Heart left ventricle (tissue), 16 donors: ENCODE data around the gene SEC24B. TPM values are rescaled to one million over a fixed set of nuclear protein-coding genes. Genes with fewer than 3 reads are reported as not detected.
"Not testable (repeated sequence)": the region's sequence is repeated elsewhere in the genome, so short reads cannot be mapped to it uniquely, and the experiment has no call there.

ENCODE experiments used
- ATAC-seq, 4 donors: fragments of 200-7000 bp; cut with Tn5 transposase; one replicate each; pipeline ENCODE4 v1.9.1; 2020 to 2022; ENCODE audit warnings: moderate library complexity in 4 of 4, mild to moderate bottlenecking in 3 of 4, moderate number of reproducible peaks in 1 of 4
- DNase-seq, 5 donors: peaks; one replicate each; pipeline ENCODE4 v3.0.0-alpha.2; 2020
- H3K27ac ChIP-seq, 12 donors: fragments of 200-600 bp; sonication (generic) in 4 of 12; one replicate each; pipeline versions ENCODE4 v1.5.0 to v1.8.0; 2016 to 2022; ENCODE audit warnings: mild to moderate bottlenecking in 2 of 12
- H3K27me3 ChIP-seq, 9 donors: fragments of 200-600 bp; sonication (generic) in 2 of 9; one replicate each; pipeline versions ENCODE4 v1.5.1 to v1.8.0; 2016 to 2022; ENCODE audit warnings: mild to moderate bottlenecking in 3 of 9
- H3K36me3 ChIP-seq, 9 donors: fragments of 200-600 bp; sonication (generic) in 2 of 9; one replicate each; pipeline versions ENCODE4 v1.5.0 to v1.8.0; 2018 to 2022; ENCODE audit warnings: mild to moderate bottlenecking in 2 of 9
- H3K4me1 ChIP-seq, 12 donors: fragments of 200-600 bp; sonication (generic) in 4 of 12; one replicate each; pipeline versions ENCODE4 v1.5.0 to v1.8.0; 2016 to 2022; ENCODE audit warnings: mild to moderate bottlenecking in 3 of 12
- H3K4me3 ChIP-seq, 12 donors: fragments of 200-600 bp; sonication (generic) in 4 of 12; one replicate each; pipeline versions ENCODE4 v1.5.0 to v1.8.0; 2017 to 2022; ENCODE audit warnings: mild to moderate bottlenecking in 9 of 12, moderate library complexity in 4 of 12
- H3K9me3 ChIP-seq, 12 donors: fragments of 200-600 bp; sonication (generic) in 4 of 12; one replicate each; pipeline versions ENCODE4 v1.5.0 to v1.8.0; 2016 to 2022; ENCODE audit warnings: mild to moderate bottlenecking in 1 of 12
- CTCF ChIP-seq, 12 donors: fragments of 200-600 bp; sonication (generic) in 4 of 12; IDR thresholded peaks; one replicate each; pipeline versions ENCODE4 v1.5.0 to v1.8.0; 2018 to 2022; ENCODE audit warnings: antibody characterized with exemption in 12 of 12, mild to moderate bottlenecking in 5 of 12
- POLR2A ChIP-seq, 2 donors: fragments of 450-650 bp; IDR thresholded peaks; one replicate each; pipeline ENCODE4 v1.6.1; 2017; ENCODE audit warnings: antibody characterized with exemption in 2 of 2, mild to moderate bottlenecking in 2 of 2, moderate library complexity in 2 of 2
- WGBS, 4 donors: extraction: QIAGEN DNeasy Blood & Tissue Kit in 2 of 4; methylation state at CpG; one replicate each; pipeline versions ENCODE4 v1.1.5 to v1.1.7; 2013 to 2018; 5-methylcytosine and 5-hydroxymethylcytosine counted together
- intact Hi-C, 10 donors: fragments of 100-400 bp; cut with DNase I; formaldehyde crosslinking; loops; one replicate each; pipeline versions ENCODE4 v1.11.1 to v1.14.2; 2022
- polyA plus RNA-seq, 2 donors: library from polyadenylated mRNA; stranded (reverse); fragments of 200-250 nt; gene quantifications; one replicate each; pipeline ENCODE4 v1.2.3, GENCODE V29; 2013
- total RNA-seq, 9 donors: library from RNA; depleted of rRNA in 2 of 9; stranded (reverse); fragments of >200 nt in 2 of 9; fragmentation: NEBNext Ultra II Directional in 3 of 9; extraction: Animal tissue kit (Norgen Biotek cat#: 25700) in 3 of 9; gene quantifications; one replicate each; pipeline versions ENCODE4 v1.1.0 to v1.2.4, GENCODE V29; 2016 to 2023
- donor health status: ischemic (EF 13 %, LVEDD 7.1; RV severe dilation, severe dysfunction).
- donor health status: healthy with polysubstance abuse.
- donor health status: DM: no; HTN: yes; CAD: no.
- donor health status: DM: no; HTN: no; CAD: no.
- donor health status: ischemic (EF 25% LVEDD 6.9; RV normal size, moderate dysfunction).
- donor health status: ischemic (EF 25% LVEDD 5.7; RV mildly dilated, moderate dysfunction).
- donor health status: healthy.
- donor health status: DM: yes; HTN: yes; CAD: no.
- donor health status: ischemic (EF 35%, LVEDD 5.7; RV mildly dilated, moderate dysfunction).
- donor health status: nonischemic (EF 11% LVEDD 7.7; RV severe dilation, severe dysfunction).
- donor health status: DM: yes; HTN: yes; CAD: no.
- donor health status: PGD.
- donor health status: ischemic (EF 29% LVEDD 5.4; RV normal size, mild dysfunction).
- donor health status: nonischemic (EF 23%, LVEDD 6.1; RV moderate dilation, normal function).

Gene SEC24B
- total and polyA plus RNA-seq, 11 donors: 5.8 to 34.8 (median 25.2) TPM

- Histone ChIP-seq H3K4me1 (peaks cover 0 to 23% (median 0%) of the 10 kb centered on the region in 12 donors), H3K9me3 (peaks cover 0 to 9% (median 0%) of the 10 kb centered on the region in 12 donors), H3K27ac (no peak overlapping the region), H3K36me3 (no peaks in the 10 kb centered on the region), H3K27me3 (no peaks in the 10 kb centered on the region), H3K4me3 (no peak overlapping the region)
- ATAC-seq: peak in 3 of 4 donors; percentile 52 to 86 (median 75)
- 64 to 70% (median 67%) methylated on average over 2 of the region's 2 CpGs for WGBS, 4 donors
- intact Hi-C loops: no loop called here
- TF ChIP-seq CTCF (IDR thresholded peaks at IDR 0.05) (no peak), POLR2A (IDR thresholded peaks at IDR 0.05) (no peak)
- no peak for DNase-seq
Observed at GRCh38 chr4:109576462-109576861, 142.8 kb downstream of the SEC24B start.

- WGBS, 4 donors: 93 to 97% (median 93%) methylated on average over 3 of the region's 3 CpGs
- no peaks in the 10 kb centered on the region for H3K27me3 ChIP-seq
- TF ChIP-seq CTCF (IDR thresholded peaks at IDR 0.05): no peak
- TF ChIP-seq POLR2A (IDR thresholded peaks at IDR 0.05): no peak
- no peak overlapping the region for H3K27ac ChIP-seq
- H3K36me3 ChIP-seq: no peaks in the 10 kb centered on the region
- H3K4me1 ChIP-seq: peaks cover 0 to 23% (median 0%) of the 10 kb centered on the region in 12 donors
- no peak overlapping the region for H3K4me3 ChIP-seq
- intact Hi-C loops: no loop called here
- no peak for DNase-seq
- no peak for ATAC-seq
- H3K9me3 ChIP-seq: peaks cover 0 to 17% (median 4%) of the 10 kb centered on the region in 12 donors
Observed at GRCh38 chr4:109578846-109579245, 145.2 kb downstream of the SEC24B start.

GRCh38 chr4:109579997-109580396 is 146.4 kb downstream of the SEC24B start:
- intact Hi-C loops, DNase-seq, H3K36me3 ChIP-seq, H3K27ac ChIP-seq, H3K27me3 ChIP-seq, H3K4me3 ChIP-seq, ATAC-seq: not testable (repeated sequence)
- Histone ChIP-seq H3K4me1 (peaks cover 0 to 12% (median 0%) of the 10 kb centered on the region in 12 donors), H3K9me3 (peaks cover 0 to 17% (median 4%) of the 10 kb centered on the region in 12 donors)
- 95 to 98% (median 97%) methylated on average over 5 of the region's 5 CpGs for WGBS, 4 donors

GRCh38 chr4:109588176-109588575 is 154.6 kb downstream of the SEC24B start:
- ATAC-seq (no peak), DNase-seq (no peak)
- intact Hi-C loops: no loop called here
- Histone ChIP-seq H3K27ac (no peak overlapping the region), H3K27me3 (no peaks in the 10 kb centered on the region), H3K4me3 (no peak overlapping the region), H3K9me3 (peaks cover 0 to 9% (median 0%) of the 10 kb centered on the region in 12 donors), H3K4me1 (peaks cover 0 to 14% (median 4%) of the 10 kb centered on the region in 12 donors), H3K36me3 (no peaks in the 10 kb centered on the region)
- 72 to 83% (median 79%) methylated on average over 4 of the region's 4 CpGs for WGBS, 4 donors
- TF ChIP-seq POLR2A (IDR thresholded peaks at IDR 0.05) (no peak), CTCF (IDR thresholded peaks at IDR 0.05) (no peak)

- TF ChIP-seq CTCF (IDR thresholded peaks at IDR 0.05): no peak
- no peak for TF ChIP-seq POLR2A (IDR thresholded peaks at IDR 0.05)
- WGBS, 4 donors: 73 to 90% (median 84%) methylated on average over 2 of the region's 2 CpGs
- H3K36me3 ChIP-seq: no peaks in the 10 kb centered on the region
- intact Hi-C loops: no loop called here
- no peaks in the 10 kb centered on the region for H3K27me3 ChIP-seq
- peaks cover 0 to 14% (median 4%) of the 10 kb centered on the region in 12 donors for H3K4me1 ChIP-seq
- no peak overlapping the region for H3K4me3 ChIP-seq
- H3K27ac ChIP-seq: no peak overlapping the region
- H3K9me3 ChIP-seq: peaks cover 0 to 8% (median 0%) of the 10 kb centered on the region in 12 donors
- DNase-seq (no peak), ATAC-seq (no peak)
Observed at GRCh38 chr4:109589119-109589518, 155.5 kb downstream of the SEC24B start.
